GM18873 (cell line): ENCODE measurements around the gene ITIH3.

Experiments
- ATAC-seq: cut with Tn5 transposase; IDR thresholded peaks from one replicate; pipeline ENCODE4 v1.9.1; 2021; ENCODE audit warnings: mild to moderate bottlenecking, moderate library complexity, moderate number of reproducible peaks; ENCODE audit not compliant: unreplicated experiment, low FRiP score

Gene ITIH3

DNA sequence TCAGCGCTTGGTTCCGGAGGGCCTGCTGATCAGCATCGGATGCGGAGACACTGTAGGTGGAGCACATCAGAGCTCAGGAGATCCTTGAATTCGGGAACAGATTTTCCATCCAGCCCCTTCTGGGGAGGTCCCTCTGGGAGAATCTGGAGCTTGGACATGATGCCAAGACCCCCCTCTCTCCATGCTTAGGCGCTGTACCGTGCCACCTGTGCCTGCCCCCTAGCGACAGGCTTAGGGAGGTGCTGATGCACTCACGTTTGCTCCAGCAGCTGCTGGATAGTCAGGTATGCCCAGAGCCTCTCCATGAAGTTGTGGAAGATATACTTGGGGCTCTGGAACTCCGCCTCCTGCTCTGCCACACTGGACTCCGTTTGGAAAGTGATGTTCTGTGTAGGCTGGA, 26.1 kb downstream of the ITIH3 start:
- no peak for ATAC-seq

DNA sequence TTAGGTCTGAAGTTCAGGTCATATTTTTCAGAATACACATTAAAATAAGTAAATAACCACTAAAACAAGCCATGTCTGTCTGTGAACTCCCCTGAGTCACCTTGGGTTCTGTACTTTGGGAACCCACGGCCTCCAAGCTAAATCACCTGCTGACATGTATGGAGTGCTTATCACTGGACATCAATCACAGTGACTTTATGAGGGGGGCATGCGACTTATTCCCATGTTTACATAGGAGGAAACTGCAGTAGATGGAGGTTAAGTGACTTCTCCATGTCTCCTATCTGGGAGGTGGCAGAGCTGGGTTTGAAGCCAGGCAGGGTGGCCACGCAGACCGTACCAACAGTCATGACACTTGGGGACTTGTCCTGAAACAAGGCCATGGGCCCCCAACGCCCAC, 27.8 kb downstream of the ITIH3 start:
- ATAC-seq: no peak

DNA sequence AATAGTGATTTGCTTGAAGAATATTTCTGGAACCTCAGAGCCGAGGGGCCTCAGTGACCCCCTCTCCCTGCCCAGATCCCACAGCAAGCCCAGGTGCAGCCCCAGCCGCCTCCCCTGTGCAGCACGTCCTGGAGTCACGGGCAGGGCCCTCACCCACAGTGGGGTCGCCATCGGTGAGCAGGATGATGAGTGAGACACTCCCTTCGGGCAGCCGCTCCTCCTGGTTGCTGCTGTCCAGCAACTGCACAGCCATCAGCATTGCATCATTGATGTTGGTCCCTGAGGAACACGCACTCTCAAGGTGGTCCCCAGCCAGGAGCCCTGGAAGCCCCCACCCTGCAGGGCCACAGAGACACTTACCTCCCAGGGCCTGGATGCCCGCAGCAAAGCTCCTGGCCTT, 29.4 kb downstream of the ITIH3 start:
- ATAC-seq: no peak

DNA sequence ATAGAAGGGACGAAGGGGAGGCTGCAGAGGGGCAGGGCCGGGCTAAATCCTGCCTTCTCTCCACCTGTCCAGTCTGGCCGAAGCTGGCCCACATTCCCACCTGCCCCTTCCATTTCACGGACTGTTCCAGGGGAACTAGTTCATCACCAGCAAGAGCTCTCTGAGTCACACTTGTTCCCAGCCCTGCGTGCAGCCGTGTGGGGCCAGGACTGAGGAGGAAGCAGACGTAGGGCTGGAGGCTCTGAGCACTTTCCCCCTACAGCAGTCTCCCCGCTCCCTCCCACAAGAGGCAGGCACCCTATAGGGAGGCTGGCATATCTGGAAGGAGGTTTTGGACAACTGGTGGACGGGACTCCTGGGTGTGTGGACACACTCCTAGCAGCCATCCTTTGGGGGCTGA, 32.8 kb downstream of the ITIH3 start:
- ATAC-seq: no peak

DNA sequence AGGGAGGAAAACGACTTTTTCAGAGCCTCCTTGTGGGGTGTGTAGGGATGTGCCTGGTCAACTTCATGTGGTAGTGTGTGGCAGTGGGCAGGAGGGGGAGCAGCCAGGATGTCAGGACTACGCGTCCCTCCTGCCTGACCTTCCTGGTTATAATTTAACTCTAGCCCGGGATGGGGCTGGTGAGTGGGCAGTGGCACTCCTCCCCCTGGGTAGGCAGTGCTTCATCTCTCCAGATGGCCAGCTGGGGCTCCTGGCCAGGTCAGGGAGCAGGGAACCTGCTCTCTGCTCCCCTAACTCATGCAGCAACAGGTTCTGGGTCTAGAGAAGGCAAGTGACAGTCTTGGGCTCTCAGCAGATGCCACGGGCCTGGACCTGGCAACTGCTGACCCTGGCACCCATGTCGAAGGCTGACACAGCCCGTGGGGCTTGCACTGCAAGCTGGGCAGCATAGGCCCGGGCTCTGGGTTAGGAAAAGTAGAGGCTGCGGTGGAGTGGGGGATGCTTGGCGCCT, 33.3 kb downstream of the ITIH3 start:
- no peak for ATAC-seq

DNA sequence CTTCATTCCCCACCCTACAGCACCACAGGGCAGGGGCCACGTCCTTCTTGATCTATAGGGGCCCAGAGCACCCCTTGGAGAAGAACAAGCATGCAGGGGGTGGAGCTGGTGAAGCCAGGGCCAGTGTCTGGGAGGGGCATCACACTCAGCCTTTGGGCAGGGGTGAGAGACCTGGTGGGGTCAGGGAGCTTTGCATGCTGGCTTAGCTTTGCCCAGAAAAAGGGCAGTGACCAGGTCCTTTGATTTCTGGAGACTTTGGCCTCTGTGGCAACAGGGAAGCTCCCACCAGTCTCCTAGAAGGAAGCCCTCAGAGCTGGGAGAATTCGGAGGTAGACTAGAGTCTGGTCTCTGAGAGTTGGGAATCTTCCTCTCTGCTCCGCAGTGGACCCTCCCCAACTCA, 34.9 kb downstream of the ITIH3 start:
- no peak for ATAC-seq

DNA sequence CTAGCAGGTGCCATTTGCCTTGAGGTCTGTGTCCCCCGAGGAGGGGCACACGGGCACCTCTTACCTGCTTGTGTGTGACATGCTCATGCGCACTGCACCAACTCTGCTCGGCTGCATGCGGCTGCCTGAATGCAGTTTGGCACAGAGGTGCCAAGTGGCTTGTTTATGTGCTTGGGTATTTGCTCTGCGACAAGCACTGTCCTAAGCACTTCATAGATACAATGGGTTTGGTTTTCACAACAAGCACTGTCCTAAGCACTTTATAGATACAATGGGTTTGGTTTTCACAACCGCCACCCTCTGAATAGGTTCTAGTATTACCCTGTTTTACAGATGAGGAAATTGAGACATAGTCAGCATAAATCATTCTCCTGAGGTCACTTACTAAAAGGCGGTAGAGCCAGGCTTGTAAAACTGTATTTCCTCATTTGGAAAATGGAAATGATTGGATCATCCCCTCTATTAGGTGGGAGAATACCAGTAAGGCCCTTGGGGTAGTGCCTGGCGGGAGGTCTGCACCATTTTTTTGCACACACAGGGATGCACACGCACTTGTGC, 35.4 kb downstream of the ITIH3 start:
- ATAC-seq: no peak

DNA sequence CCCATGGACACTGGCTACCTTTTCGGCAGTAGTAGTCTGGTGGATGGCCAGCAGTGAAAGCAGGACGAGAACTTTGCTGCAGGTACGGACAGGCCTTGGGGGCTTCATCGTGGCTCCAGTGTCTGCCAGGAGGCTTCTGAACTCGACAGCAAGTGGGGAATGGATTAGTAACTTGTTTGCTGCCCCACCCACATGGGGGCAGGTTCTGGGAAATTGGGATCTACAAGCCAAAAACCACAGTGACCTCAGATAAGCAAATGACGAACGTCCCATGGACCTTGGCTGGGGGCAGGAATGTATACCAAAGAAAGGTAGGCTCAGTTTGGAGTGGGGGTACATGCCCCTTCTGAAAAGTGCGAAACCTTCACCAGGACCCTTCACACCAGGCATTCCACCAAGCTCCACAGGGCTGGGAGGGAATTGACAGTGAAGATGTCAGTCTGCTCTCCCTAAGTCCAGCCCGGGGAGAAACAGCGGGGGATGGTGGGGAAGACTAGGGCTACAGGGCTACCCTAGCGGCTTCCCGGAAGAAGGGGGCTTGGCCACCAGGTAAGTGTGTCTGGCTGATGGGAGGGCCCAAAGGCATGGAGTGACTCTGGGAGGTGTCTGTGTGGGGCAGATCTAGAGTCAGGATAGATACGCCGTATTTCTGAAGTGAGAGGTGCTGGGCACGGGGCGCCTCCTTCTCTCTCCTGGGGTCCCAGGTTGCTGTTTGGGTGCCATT, 36.1 kb downstream of the ITIH3 start, which contains the start of gene ITIH4:
Gene ITIH4 (minus strand): TSS at position 138 of the 724 bp plus-strand sequence. CDS start 30 bp downstream, at position 108.
- ATAC-seq: no peak

DNA sequence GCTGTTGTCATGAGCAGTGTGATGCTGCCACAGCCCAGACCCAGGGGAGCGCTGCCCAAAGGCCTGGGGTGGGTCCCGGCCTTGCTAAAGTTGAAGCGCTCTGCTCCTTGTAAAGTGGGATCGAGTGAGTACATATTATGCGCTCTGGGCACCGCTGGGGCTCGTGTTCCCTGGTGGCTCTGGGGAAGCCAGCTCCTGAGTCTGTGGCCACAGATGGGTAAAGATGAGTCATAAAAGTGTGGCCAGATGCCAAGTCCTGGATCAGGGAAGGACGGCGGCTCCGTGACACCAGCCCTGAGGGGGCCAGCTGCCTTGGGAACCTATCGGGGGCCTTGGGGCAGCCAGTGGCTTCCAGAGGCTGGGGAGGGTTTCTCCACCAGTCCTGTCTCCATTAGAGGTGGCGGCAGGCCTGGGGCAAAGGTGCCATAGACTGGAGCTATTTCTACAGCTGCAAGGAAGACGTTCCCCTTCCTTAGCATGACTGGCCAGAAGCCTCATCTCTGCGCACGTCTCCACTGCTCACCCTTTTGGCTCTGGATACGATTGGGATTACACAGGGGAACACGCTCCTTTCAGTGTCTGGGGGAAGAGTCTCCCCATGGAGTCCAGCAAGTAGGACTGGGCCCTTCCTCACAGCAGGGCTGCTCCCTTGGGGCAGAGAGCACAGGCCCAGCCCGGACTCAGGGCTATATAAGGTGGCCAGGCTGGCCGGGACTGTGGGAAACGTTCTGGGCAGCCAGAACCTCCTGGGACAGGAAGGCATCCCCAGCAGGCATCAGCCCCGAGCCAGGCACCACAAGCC, 37.1 kb downstream of the ITIH3 start:
- no peak for ATAC-seq

DNA sequence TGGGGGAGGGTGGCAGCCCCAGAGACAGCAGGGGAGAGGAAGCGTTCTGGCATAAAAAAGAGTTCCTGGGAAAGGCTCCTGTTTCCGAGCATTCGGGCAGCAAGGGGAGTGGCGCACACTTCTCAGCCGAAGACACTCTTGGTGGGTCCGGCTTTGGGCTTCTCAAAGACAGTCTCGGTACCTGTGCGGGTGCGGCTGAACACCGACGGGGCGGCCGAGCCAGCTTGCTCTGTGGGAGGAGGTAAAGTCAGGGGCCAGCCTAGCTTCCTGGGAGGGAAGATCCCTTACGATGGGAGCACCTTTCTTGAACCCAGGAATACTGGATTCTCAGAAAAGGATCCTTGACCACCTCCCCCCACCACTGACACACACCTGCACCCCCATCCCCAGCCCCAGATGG, 38.6 kb downstream of the ITIH3 start:
- no peak for ATAC-seq

DNA sequence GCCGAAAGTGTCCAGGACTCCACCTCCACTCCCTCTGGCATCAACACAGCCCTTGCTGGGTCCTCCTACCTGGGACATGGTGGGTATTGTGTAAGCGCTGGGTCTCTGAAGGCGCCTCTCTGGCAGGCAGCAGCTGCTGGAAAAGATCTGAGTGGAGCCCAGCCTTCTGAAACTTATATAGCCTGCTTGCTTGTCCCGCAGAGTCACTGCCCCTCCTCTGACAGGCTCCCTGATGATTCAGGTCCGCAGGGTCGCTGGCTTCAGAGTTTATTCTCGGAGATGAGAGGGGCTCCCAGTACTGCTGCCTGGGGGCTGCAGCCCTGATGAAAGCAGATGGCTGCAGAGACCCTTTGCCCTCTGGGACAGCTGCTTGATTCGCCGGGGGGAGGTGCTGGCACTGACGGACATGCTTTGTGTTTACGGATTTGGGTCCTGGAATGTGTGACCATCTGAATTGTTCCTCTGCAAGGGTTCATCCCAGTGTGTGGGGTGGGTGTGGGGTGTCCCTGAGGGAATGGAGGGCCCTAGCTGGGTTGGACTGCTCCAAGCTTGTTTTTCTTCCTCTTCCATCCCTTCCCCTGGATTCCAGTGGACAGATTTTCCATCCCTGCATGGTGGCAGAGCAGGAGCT, 40.4 kb downstream of the ITIH3 start, which contains the start of gene MUSTN1:
Gene MUSTN1 (minus strand): TSS at position 149 of the 631 bp plus-strand sequence. CDS start 71 bp downstream, at position 78.
- no peak for ATAC-seq

DNA sequence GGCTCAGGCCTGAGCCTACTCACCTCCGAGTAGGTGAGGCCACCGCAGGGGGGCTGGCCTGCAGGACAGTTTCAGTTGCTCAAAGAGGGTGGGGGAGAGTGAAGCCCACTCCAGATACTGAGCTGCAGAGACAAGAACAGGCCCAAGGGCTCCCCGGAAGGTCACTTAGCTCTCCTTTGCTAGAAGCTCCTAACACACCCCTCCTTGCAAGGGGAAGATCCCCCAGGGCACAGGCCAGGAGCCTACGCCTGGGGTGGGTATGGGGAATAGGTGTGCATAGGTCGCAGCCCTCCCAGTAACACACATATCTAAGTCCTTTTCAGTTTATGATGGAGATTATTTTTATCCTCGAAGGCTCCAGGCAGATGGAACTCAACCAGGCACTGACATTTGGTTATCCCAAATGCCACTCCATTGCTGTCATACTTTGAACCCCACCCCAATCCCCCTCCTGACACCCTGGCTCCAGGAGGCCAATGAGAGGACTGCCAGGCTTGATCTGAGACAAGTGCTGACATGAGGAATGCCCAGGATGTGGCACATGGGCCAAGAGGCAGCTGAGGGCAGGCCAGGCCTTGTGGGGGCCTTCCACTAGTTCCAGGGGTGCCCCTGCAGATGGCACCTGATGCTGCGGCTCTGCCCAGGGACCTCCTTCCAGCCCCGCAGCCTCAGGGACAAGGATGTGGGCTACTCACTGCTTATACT, 41.3 kb downstream of the ITIH3 start:
- no peak for ATAC-seq

DNA sequence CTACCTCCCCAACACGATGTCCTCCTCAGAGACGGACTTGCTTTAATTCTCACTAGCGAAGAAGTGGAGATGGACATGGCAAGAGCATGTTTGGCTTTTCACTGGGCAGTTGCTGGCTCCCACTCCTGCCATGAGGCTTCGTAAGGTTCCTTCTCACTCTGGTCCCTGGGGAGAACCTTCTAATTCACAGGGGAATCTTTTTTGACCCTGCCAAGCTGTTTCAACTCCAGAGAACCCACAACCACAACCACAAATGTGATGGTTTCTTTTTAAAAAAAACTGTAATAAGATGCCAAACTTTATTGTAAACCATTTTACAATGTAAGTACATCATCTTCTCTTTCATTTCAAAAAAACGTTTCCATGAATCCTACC, 41.9 kb downstream of the ITIH3 start:
- no peak for ATAC-seq

DNA sequence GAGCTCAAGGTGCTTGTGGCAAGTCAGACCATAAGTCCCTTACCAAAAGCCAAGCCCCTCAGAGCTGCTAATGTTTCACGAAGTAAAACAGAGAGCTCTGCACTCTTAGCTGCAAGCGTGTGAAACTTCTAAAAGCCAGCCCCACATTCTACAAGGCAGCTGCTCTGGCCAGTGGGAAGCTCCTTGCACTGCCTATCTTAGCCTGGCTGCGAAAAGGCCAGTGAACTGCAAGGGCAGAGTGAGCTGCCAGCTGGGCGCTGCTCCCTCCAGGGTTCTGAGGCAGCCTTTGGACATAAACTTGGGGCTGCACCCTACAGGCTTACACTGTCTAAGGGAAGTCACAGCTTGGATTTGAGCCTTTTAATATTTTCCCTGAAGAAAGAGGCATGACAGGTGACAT, 42.4 kb downstream of the ITIH3 start:
- no peak for ATAC-seq

DNA sequence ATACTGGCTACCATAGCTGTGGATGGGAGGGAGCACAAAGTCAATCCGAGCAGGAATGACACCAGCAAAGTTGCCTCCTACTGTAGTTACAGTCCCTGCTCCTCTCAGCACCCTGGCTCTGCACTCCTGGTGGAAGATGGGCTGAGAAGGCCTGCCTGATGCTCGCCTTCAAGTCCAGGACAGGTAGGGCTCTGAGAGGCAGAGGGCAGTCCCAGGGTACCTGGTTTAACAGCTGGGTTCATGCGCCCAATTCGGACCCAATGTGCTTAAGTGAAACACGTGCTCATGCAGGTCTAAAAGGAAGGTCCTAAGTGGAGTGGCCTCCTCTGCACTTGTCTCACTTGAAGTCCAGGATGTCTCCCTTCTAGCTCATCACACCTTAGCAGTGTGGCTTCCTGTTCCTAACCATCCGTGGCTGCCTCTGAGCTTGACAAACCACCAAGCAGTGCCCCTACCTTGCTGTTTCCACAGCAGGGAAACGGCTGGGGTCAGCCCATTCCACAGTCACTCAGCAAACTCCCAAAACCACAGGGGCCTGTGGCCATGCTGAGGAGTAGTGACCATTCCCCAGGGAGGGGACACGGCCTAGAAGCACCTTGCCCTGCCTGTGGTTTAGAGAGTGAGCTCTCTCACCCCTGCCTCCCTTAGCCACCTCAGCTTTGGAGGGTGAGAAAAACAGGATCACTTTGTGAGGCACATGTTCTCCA, 44.1 kb downstream of the ITIH3 start:
- no peak for ATAC-seq

DNA sequence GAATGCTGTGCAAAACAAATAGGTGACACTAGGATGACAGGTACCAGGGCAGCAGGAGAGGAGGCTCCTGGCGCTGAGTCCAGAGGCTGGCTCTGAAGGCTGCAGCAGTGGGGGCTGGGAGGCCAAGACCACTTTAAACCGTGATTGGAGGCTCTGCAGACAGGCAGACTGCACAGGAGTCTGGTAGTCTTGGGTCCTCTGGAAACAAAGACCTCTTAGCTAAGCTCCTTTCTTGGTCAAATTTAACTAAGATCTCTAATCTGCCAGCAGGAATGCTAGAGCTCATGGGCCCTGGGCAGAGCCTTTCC, 44.6 kb downstream of the ITIH3 start:
- no peak for ATAC-seq

DNA sequence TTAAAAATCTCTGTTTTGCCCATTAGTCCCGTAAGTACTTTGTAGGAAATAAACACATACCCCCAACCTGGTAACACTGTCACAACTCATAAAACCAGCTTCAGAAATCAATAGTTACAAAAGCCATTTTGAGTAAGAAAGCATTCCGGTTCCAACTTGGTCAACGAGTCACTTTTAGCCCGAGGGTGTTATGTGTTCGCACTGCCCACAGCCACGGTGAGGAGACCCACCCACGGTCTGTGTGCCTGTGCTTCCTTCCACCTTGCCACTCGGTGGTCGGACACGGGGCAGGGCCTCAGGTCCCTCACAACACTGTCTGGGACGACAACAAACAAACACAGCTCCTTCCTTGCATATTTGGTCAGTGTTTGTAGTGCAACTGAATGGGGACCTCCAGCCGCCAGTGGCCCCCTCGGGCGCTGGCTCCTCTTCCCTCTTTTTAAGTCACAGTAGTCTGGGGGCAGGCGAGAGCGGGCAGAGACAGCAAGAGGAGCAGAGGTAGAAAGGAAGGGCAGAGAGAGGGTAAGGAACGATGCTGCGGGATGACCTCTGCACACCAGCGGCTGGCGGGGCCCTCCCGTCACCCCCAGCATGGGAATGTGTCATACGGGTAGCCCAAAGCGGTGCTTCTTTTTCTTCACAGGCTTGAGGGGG, 45.4 kb downstream of the ITIH3 start:
- no peak for ATAC-seq

DNA sequence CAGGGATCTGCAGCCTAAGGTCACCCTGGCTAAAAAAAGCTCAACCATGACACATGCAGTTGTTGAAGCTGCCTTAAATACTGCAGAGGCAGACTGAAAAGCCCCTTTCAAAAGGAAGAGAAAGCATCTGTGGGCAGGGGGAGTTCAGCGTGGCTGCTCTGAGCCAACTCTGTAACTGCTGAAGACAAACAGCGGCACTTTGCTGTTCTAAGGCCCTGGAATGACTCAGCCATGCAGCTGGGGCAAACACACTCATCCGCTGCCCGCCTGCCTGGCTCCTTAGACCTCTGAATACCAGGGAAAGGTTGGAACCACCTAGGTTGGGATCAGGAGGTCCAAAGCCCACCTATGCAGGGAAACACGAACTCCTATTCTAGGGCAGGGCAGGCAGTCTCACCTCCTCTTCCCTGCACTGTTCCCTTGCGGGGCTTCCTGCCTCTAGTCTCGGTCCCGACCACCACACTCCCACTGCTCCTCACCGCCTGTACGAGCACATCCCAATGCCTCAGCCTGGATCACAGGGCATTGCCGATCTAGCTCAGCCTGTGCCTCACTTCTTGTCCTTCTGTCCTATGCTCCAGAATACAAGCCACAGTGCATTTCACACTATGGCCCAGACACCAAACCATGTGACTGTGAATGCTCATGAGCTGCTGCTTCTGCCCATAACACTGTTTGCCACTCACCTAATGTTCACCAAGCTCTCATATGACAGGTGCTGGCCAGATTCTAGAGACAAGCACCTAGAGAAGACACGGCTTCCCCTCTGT, 46.8 kb downstream of the ITIH3 start:
- no peak for ATAC-seq

DNA sequence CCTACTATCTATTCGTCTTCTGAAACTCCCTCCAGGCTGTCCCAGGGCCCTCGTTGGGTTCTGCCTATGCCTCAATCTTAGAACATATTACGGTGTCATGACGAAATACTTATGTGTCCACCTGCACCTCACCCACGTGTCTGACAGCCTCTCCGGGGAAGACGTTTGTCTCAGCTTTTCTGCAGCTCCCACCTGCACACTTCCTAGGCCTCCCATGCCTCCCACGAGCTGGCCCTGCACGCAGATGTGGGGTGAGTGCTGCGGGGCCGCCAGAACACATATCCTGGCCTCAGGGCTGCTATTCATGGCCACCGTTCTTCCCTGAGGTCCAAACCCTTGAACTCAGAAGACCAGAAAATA, 47.4 kb downstream of the ITIH3 start:
- no peak for ATAC-seq
